Endodermal cell (in vitro differentiated cells): ENCODE results near the gene KBTBD4. TPM values are rescaled to one million over a fixed set of nuclear protein-coding genes. Genes with fewer than 3 reads are reported as not detected.
"Not testable (repeated sequence)": the region's sequence is repeated elsewhere in the genome, so short reads cannot be mapped to it uniquely, and the experiment has no call there.

Source experiments
- DNase-seq: peaks from one replicate; pipeline ENCODE4 v3.0.0-alpha.2; 2017
- H3K27ac ChIP-seq: 2 replicates; pipeline ENCODE4 v1.5.1; 2013; ENCODE audit warnings: mild to moderate bottlenecking, low read depth, low read length, moderate library complexity
- H3K27me3 ChIP-seq: 2 replicates; pipeline ENCODE4 v1.6.1; 2013; ENCODE audit warnings: mild to moderate bottlenecking, low read length, moderate library complexity; ENCODE audit not compliant: insufficient read depth, control insufficient read depth, poor library complexity, severe bottlenecking
- H3K36me3 ChIP-seq: 2 replicates; pipeline ENCODE4 v1.7.0; 2013; ENCODE audit warnings: mild to moderate bottlenecking, low read length, moderate library complexity; ENCODE audit not compliant: control insufficient read depth, insufficient read depth
- H3K4me1 ChIP-seq: one replicate; pipeline ENCODE4 v1.7.0; 2013; ENCODE audit warnings: low read length; ENCODE audit not compliant: control insufficient read depth, insufficient read depth
- H3K4me3 ChIP-seq: 2 replicates; pipeline ENCODE4 v1.5.1; 2013; ENCODE audit warnings: mild to moderate bottlenecking, low read length, moderate library complexity
- H3K9ac ChIP-seq: 2 replicates; pipeline ENCODE4 v1.6.1; 2013; ENCODE audit warnings: mild to moderate bottlenecking, low read length, moderate library complexity; ENCODE audit not compliant: poor library complexity, severe bottlenecking; ENCODE audit errors: extremely low read depth
- H3K9me3 ChIP-seq: 2 replicates; pipeline ENCODE4 v1.6.1; 2013; ENCODE audit warnings: mild to moderate bottlenecking, low read length, moderate library complexity; ENCODE audit not compliant: control insufficient read depth
- H3K27ac Mint-ChIP-seq: 2 replicates; pipeline ENCODE4 v1.8.0; 2020; ENCODE audit warnings: mixed read lengths
- H3K27me3 Mint-ChIP-seq: 2 replicates; pipeline ENCODE4 v1.8.0; 2021; ENCODE audit warnings: mild to moderate bottlenecking, mixed read lengths; ENCODE audit not compliant: insufficient read depth
- H3K36me3 Mint-ChIP-seq: 2 replicates; pipeline ENCODE4 v1.8.0; 2020; ENCODE audit warnings: low read depth, mixed read lengths
- H3K4me1 Mint-ChIP-seq: 2 replicates; pipeline ENCODE4 v1.8.0; 2020; ENCODE audit warnings: mixed read lengths
- H3K4me3 Mint-ChIP-seq: 2 replicates; pipeline ENCODE4 v1.8.0; 2020; ENCODE audit warnings: mild to moderate bottlenecking, moderate library complexity, mixed read lengths
- H3K9me3 Mint-ChIP-seq: 2 replicates; pipeline ENCODE4 v1.8.0; 2020; ENCODE audit warnings: mild to moderate bottlenecking, mixed read lengths
- WGBS, 2 experiments: methylation state at CpG; one replicate each; pipeline versions ENCODE4 v1.1.5 to v1.1.7; 2013; ENCODE audit warnings: missing lambda C conversion rate in 2 of 2, mixed read lengths in 1 of 2; ENCODE audit not compliant: insufficient coverage in 1 of 2, insufficient read length in 1 of 2; 5-methylcytosine and 5-hydroxymethylcytosine counted together
- total RNA-seq, 2 donors: library from RNA; stranded (reverse); fragmentation: NEBNext Ultra II Directional in 1 of 2; extraction: Animal tissue kit (Norgen Biotek cat#: 25700) in 1 of 2; gene quantifications; 2 replicates in 1 of 2; 3 replicates in 1 of 2; pipeline ENCODE4 v1.2.1, GENCODE V29; 2021
- TF ChIP-seq, protein P1 (sequence below): fragments of 200-600 bp; sonication (generic); conservative IDR thresholded peaks from 2 replicates; pipeline ENCODE4 v1.5.0; 2021; ENCODE audit warnings: antibody characterized with exemption, mild to moderate bottlenecking

Gene KBTBD4
- total RNA-seq, 2 donors from 2014 or later, result 13.7 to 14.8 TPM

DNA sequence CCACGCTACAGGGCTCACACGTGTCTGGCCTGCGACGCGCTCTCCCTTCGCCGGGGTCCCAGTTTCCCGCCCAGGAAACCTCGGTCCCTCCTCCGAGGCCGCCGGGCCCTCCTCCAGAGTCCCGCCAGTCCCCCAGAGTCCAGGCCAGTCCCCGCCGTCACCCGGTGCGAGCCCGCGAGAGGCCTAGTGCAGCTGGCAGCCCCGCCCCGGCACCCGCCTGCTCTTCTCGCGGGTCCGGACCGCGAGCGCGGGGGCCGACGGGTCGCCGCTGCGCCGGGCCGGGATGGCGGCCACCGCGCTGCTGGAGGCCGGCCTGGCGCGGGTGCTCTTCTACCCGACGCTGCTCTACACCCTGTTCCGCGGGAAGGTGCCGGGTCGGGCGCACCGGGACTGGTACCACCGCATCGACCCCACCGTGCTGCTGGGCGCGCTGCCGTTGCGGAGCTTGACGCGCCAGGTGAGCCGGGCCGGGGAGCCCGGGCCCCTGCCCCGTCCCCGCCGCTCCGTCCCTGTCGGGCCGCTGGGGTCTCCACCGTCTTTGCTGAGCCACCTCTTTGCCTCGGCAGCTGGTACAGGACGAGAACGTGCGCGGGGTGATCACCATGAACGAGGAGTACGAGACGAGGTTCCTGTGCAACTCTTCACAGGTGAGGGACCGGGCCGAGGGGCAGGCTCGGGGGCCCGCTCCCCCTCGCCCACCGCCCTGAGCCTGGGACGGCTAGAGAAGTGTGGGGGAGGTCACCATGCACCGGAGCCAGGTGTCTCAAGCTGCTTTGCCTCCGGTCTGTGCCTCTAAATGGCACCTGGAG lies 13.2 kb downstream of the KBTBD4 start, which contains the start of gene PTPMT1:
Gene PTPMT1, plus strand, starts transcription at position 260 of the 809 bp plus-strand sequence. Its CDS starts 24 bp downstream, at position 284.
- Mint-ChIP-seq H3K36me3 (peaks cover 25% of the 10 kb centered on the region), H3K4me1 (peaks cover 8% of the 10 kb centered on the region), H3K9me3 (no peaks in the 10 kb centered on the region), H3K27me3 (no peaks in the 10 kb centered on the region), H3K27ac (peak within 1 kb of the TSS; percentile 84), H3K4me3 (peak within 1 kb of the TSS; percentile 80)
- peaks cover 23% of the 10 kb centered on the region for H3K36me3 ChIP-seq
- peak within 1 kb of the TSS; percentile 92 for H3K4me3 ChIP-seq
- no peaks in the 10 kb centered on the region for H3K4me1 ChIP-seq
- TF ChIP-seq, protein P1, sequence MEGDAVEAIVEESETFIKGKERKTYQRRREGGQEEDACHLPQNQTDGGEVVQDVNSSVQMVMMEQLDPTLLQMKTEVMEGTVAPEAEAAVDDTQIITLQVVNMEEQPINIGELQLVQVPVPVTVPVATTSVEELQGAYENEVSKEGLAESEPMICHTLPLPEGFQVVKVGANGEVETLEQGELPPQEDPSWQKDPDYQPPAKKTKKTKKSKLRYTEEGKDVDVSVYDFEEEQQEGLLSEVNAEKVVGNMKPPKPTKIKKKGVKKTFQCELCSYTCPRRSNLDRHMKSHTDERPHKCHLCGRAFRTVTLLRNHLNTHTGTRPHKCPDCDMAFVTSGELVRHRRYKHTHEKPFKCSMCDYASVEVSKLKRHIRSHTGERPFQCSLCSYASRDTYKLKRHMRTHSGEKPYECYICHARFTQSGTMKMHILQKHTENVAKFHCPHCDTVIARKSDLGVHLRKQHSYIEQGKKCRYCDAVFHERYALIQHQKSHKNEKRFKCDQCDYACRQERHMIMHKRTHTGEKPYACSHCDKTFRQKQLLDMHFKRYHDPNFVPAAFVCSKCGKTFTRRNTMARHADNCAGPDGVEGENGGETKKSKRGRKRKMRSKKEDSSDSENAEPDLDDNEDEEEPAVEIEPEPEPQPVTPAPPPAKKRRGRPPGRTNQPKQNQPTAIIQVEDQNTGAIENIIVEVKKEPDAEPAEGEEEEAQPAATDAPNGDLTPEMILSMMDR, result no peak
- peak within 1 kb of the TSS; percentile 95 for H3K9ac ChIP-seq
- no peaks in the 10 kb centered on the region for H3K27me3 ChIP-seq
- WGBS, 2 experiments, result 1 to 2% methylated on average over 24 to 86 of the region's 86 CpGs
- peak; percentile 90 for DNase-seq
- H3K27ac ChIP-seq, result peak within 1 kb of the TSS; percentile 10
- H3K9me3 ChIP-seq, result no peaks in the 10 kb centered on the region

- peak overlapping the region; percentile 50 for H3K27ac Mint-ChIP-seq
- H3K36me3 Mint-ChIP-seq, result peaks cover 20% of the 10 kb centered on the region
Measured at GRCh38 chr11:47564933-47565339, 13.8 kb downstream of the KBTBD4 start.

DNA sequence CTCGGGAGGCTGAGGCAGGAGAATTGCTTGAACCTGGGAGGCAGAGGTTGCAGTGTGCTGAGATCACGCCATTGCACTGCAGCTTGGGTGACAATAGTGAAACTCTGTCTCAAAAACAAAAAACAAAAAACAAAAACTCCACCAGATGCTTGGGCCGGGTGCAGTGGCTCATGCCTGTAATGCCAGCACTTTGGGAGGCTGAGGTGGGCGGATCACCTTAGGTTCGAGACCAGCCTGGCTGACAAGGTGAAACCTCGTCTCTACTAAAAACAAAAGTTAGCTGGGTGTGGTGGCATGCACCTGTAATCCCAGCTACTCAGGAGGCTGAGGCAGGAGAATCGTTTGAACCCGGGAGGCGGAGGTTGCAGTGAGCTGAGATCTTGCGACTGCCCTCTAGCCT lies 14.4 kb downstream of the KBTBD4 start:
- H3K36me3 ChIP-seq, result peaks cover 11% of the 10 kb centered on the region
- not testable (repeated sequence) for H3K27me3 ChIP-seq, H3K4me1 Mint-ChIP-seq, H3K27me3 Mint-ChIP-seq, H3K4me3 ChIP-seq, H3K9me3 Mint-ChIP-seq, DNase-seq, H3K4me1 ChIP-seq, H3K27ac ChIP-seq, H3K9me3 ChIP-seq, H3K27ac Mint-ChIP-seq, H3K9ac ChIP-seq
- peaks cover 15% of the 10 kb centered on the region for H3K36me3 Mint-ChIP-seq
- peak overlapping the region; percentile 80 for H3K4me3 Mint-ChIP-seq
- 93 to 95% methylated on average over 5 to 10 of the region's 10 CpGs for WGBS, 2 experiments

More at GRCh38 chr11:47564933-47565339, 13.8 kb downstream of the KBTBD4 start:
- H3K27ac ChIP-seq, result no peak overlapping the region
- DNase-seq, result no peak
- 35% methylated on average over 11 of the region's 11 CpGs; no CpG with 5 or more reads in 1 of the 2 experiments for WGBS, 2 experiments
- no peaks in the 10 kb centered on the region for H3K27me3 Mint-ChIP-seq
- H3K9ac ChIP-seq, result peak overlapping the region; percentile 95
- peak overlapping the region; percentile 92 for H3K4me3 ChIP-seq
- H3K4me3 Mint-ChIP-seq, result peak overlapping the region; percentile 80
- no peaks in the 10 kb centered on the region for H3K9me3 Mint-ChIP-seq
- TF ChIP-seq, protein P1, result no peak
- H3K4me1 ChIP-seq, result no peaks in the 10 kb centered on the region
- H3K27me3 ChIP-seq, result no peaks in the 10 kb centered on the region
- peaks cover 8% of the 10 kb centered on the region for H3K4me1 Mint-ChIP-seq
- H3K36me3 ChIP-seq, result peaks cover 17% of the 10 kb centered on the region
- H3K9me3 ChIP-seq, result no peaks in the 10 kb centered on the region

DNA sequence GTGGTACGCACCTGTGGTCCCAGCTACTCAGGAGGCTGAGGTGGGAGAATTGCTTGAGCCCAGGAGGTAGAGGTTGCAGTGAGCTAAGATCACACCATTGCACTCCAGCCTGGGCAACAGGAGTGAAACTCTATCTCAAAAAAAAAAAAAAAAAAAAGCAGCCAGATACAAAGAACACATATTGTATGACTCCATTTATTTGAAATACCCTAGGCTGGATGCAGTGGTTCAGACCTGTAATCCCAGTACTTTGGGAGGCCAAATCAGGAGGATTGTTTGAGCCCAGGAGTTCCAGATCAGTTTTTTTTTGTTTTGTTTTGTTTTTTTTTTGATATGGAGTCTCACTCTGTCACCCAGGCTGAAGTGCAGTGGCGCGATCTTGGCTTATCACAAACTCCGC lies 16.4 kb downstream of the KBTBD4 start:
- H3K36me3 Mint-ChIP-seq, H3K27me3 Mint-ChIP-seq, H3K4me1 ChIP-seq, H3K36me3 ChIP-seq, H3K4me1 Mint-ChIP-seq, H3K9me3 ChIP-seq, H3K27ac Mint-ChIP-seq, H3K27ac ChIP-seq, H3K27me3 ChIP-seq, H3K9ac ChIP-seq, H3K4me3 ChIP-seq, H3K9me3 Mint-ChIP-seq, H3K4me3 Mint-ChIP-seq, DNase-seq: not testable (repeated sequence)
- 93 to 100% methylated on average over 4 of the region's 4 CpGs for WGBS, 2 experiments
